HG03064 (cell line): ENCODE measurements around the gene NADK2.

Source experiments
- ATAC-seq: cut with Tn5 transposase; IDR thresholded peaks from one replicate; pipeline ENCODE4 v1.9.1; 2021; ENCODE audit warnings: low read depth; ENCODE audit not compliant: unreplicated experiment

The NADK2 gene

GRCh38 chr5:36250427-36250826 is 8.7 kb upstream of the NADK2 start:
- ATAC-seq = no peak

- ATAC-seq = no peak
These were observed 4.5 kb upstream of the NADK2 start for GRCh38 chr5:36246036-36246800.

- no peak for ATAC-seq
These were observed 2.4 kb upstream of the NADK2 start for GRCh38 chr5:36244076-36244475.

- ATAC-seq = no peak
These were observed 1.9 kb upstream of the NADK2 start for GRCh38 chr5:36243653-36244052.

- ATAC-seq = no peak
These were observed 1.1 kb upstream of the NADK2 start for GRCh38 chr5:36242534-36243485.

- ATAC-seq = peak; percentile 29
These were observed 720 bp downstream of the NADK2 start for GRCh38 chr5:36240779-36241630.

GRCh38 chr5:36239370-36240293 is 2.1 kb downstream of the NADK2 start:
- no peak for ATAC-seq

GRCh38 chr5:36238502-36239295 is 3.0 kb downstream of the NADK2 start:
- ATAC-seq = no peak

GRCh38 chr5:36237751-36238150 is 4.0 kb downstream of the NADK2 start:
- no peak for ATAC-seq

- ATAC-seq = no peak
These were observed 4.9 kb downstream of the NADK2 start for GRCh38 chr5:36236801-36237200.

- ATAC-seq = no peak
These were observed 9.2 kb downstream of the NADK2 start for GRCh38 chr5:36232533-36232932.

GRCh38 chr5:36230151-36230790 is 11.5 kb downstream of the NADK2 start:
- no peak for ATAC-seq

GRCh38 chr5:36228505-36228904 is 13.2 kb downstream of the NADK2 start:
- ATAC-seq = no peak

- no peak for ATAC-seq
These were observed 14.7 kb downstream of the NADK2 start for GRCh38 chr5:36227046-36227445.

GRCh38 chr5:36222620-36223019 is 19.1 kb downstream of the NADK2 start:
- no peak for ATAC-seq

- no peak for ATAC-seq
These were observed 23.7 kb downstream of the NADK2 start for GRCh38 chr5:36217988-36218387.

- no peak for ATAC-seq
These were observed 24.2 kb downstream of the NADK2 start for GRCh38 chr5:36217567-36217966.

- no peak for ATAC-seq
These were observed 25.8 kb downstream of the NADK2 start for GRCh38 chr5:36215910-36216309.
